HG03097 (cell line): ENCODE measurements around the gene SPTBN2.

ENCODE experiments used
- ATAC-seq: cut with Tn5 transposase; IDR thresholded peaks from one replicate; pipeline ENCODE4 v1.9.1; 2021; ENCODE audit not compliant: unreplicated experiment, low FRiP score

Gene SPTBN2

DNA sequence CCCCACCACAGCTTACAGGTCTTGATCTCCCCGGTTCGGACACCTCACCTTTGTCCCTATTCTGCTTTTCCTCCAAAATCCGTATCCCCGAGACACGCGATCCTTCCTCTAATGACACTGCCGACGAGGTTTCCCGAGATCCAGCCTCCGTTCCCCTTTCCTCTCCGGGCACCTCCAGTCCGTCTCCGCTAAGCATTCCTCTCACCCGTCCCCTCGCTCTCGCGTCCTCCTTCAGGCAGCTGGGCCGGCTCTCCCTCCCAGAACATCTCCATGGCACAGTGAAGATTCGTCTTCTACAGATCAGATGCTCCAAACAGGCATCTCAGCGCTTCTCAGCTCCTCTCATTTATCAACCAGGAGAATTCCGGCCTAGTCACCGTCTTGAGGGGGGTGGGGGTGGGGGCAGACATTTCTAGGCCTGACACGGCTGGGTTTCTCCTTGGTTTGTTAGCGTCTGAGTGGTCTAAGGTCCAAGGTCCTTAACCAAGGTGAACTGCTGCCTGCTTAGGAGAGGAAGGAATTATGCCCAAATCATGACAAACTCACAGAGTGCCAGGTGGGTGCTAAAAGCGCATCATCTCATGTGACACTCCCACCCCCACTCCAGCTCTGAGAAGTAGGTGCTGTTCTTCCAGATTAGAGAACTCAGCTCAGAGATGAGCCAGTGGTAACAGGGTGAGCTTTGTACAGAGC, at the start of gene SPTBN2:
TSS of gene SPTBN2 (minus strand) at position 524 of the 693 bp plus-strand sequence. CDS start 7,976 bp downstream, outside the sequence.
- no peak for ATAC-seq

DNA sequence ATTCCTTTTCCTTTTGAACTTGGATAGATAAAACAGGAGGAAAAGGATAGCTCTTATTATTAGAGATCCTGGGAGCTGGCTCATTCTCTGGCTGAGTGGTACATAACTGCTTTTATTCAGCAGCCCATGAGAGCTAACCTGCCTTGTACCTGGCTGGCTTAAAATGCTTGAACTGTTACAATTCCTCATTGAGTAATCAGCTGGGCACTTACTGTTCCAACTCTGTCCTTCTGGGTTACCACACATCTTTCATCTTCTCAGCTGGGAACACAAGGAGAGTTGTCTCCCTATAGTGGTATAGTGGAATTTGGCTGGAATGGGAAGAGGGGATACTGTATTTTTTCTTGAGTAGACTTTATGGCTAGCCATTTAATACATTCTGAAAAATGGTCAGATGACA, 39.8 kb upstream of the SPTBN2 start:
- no peak for ATAC-seq

DNA sequence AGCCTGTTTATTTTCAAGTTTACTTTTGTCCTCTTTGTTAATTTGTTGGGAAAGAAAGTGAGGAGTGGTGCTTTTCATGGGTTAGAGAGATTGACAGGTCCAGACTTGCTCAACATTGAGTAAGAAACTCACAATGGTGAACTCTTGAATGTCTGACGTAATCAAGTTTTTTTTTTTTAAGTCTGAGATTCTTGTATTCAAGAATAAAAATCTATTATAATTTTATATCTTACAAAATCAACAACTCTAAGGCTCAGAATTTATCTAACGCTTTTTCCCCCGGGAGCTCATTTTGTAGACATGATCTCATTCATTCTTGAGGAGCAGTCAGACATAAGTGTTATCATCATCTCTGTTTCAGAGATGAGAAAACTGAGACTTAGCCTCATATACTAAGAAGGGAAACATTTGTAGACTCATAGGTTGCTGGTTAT, 39.1 kb upstream of the SPTBN2 start:
- no peak for ATAC-seq

DNA sequence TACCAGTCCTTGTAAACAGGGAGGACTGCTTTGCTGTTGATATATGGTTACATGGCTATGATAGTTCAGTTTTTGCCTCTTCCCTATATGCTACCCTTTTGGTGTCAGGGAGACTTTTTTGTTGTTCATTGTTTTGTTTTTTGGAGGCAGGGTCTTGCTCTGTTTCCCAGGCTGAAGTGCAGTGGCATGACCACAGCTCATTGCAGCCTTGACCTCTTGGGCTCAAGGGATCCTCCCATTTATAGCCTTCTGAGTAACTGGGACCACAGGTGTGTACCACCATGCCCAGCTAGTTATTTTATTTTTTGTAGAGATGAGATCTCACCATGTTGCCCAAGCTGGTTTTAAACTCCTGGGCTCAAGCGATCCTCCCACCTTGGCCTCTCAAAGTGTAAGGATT, 38.6 kb upstream of the SPTBN2 start:
- ATAC-seq = no peak

DNA sequence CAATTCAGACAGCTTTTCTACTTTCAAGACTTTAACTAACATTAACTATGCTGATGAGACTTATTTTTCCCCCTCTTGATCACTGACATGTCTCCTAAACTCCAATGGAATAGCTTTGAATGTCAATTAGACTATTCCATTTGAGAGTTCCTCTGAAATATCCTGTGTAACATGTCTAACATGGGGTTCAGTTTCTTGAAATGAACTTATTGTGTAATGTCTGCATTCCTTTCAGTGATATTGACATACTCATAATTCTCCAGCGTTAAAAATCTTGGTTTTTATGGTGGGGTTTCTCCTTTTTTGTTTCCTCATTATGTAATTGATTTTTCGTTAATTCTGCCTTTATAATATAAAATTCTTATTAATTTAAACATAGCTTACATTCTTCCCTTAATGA, 37.7 kb upstream of the SPTBN2 start:
- ATAC-seq = no peak

DNA sequence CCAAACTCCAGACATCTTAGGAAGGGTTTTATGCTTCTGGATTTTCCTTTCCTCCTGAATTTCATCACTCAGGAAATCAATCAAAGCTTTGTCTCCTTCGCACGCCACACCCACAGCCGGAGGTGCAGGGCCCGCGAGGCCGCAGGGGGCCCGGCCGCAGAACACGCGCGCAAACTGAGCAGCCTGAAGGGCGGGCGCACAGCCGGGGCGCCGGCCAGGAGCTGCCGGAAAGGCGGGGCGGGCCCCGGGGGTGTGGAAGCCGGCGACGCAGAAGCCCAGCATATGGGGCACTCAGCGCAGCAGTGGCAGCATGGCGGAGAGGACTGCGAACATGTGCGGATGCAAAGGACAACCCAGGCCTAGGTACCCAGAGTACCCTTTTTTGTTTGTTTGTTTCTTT, 33.1 kb upstream of the SPTBN2 start:
- ATAC-seq = no peak

DNA sequence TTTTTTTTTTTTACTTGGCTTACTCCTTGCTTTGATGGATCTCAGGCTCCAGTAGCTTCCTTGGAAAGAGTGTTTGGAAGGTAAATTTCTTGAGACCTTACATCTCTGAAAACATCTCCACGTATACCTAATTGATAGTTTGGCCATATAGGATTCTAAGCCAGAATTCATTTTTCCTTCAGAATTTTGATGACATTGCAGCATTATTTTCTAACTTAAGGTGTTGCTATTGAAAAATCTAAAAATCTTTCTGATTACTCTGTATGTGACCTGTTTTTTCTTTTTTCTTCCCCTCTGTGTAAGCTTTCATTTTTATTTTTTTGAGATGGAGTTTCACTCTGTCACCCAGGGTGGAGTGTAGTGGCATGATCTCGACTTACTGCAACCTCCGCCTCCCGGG, 23.1 kb upstream of the SPTBN2 start:
- no peak for ATAC-seq

DNA sequence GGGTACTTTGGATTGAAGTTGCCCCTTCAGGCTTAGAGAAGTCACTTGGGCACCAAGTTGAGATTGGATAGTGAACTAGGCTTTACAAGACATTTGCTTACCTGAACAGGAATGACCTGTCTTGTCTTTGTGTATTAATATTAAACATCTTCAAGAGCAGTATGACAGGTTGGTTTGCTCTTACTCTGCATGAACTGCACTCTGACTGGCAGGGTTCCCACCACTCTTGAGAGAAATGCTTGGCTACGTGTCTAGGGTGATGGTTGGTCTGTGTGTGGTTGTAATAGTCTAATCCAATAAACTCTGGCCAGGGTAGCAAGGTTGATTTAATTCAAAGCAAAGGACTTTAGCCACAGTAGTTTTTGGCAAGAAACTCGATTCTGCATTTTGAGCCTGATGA, 20.1 kb upstream of the SPTBN2 start:
- no peak for ATAC-seq

DNA sequence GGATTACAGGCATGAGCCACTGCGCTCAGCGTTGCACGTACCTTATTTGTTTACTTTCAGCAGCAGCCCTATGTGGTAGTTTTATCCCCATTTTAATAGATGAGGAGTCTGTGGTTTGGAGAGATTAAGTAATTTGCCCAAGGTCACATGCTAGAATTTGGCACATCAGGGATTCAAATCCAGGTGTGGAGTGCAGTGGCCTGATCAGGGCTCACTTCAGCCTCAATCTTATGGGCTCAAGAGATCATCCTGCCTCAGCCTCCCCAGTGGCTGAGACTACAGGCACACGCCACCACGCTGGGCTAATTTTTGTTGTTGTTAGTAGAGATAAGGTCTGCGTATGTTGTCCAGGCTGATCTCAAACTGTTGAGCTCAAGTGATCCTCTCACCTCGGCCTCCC, 18.5 kb upstream of the SPTBN2 start:
- no peak for ATAC-seq

DNA sequence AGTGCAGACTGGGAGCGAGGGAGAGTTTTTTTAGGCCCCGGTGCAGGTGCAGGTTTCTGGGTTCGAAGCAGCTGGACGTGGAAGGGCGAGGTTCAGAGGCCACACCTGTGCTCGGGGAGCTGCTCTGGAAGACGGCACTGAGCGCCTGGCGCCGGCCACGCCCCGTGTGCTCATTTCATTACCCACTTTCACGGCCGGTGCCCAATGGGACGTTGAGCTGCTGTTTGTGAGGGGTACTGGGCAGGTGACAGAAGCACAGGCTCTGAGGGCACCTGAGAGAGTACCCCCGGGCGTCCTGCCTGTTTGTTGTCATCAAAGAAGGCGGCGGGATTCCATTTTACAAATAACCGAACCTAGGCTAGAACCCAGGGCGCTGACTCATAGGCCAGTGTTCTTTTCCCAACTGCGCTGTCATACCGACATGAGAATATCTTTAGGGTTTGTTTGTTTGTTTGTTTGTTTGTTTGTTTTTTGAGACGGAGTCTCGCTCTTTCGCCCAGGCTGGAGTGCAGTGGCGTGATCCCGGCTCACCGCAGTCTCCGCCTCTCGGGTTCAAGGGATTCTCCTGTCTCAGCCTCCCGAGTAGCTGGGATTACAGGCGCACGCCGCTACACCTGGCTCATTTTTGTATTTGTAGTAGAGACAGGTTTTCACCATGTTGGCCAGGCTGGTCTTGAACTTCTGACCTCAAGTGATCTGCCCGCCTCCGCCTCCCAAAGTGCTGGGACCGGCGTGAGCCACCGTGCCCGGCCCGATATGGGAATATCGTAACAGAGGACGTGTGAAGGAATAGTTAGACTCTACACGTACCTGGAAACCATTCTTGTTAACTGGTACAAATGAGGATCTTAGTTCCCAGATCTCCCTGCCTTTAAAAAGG, 16.6 kb upstream of the SPTBN2 start:
- ATAC-seq = no peak

DNA sequence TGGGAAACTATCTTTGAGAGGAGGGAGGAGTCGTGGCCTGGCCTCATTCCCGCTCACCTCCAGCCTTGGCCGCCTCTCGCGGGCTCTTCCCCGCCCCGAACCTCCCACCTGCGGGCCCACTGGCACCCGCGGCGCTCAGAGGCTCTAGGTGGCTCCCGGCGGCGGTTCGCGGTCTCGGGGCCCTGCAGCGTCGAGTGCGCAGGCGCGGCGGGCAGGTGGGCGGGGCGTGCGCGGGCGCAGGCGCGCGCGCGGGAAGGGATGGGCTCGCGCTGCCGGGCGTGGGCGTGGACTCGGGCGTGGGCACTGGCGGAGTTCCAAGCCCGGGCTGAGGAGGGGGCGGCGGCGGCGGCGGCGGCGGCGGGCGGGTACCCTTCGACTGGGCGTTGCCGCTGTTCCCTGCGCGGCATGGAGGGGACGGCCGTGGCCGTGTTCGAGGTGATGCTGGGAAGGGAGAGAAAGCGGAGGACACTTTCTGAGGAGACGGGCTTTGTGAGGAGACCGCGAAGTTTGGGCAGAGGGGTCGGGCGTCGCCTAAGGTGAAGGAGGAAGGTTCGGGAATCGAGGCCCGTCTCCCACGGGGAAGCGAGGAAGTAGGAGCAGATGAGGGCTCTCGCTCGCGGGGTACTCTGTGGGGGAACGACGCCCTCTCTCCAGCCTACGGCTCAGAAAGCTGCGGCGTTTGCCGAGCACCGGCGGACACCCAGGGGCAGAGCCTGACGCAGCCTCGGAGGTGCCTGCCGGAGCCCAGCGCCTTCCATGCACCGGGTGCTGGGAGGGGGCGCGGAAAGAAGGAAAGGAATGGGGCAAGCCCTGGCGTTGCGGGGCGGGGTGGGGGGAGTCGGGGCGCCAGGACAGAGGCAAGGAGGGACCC, 15.7 kb upstream of the SPTBN2 start:
- peak; percentile 68 for ATAC-seq

DNA sequence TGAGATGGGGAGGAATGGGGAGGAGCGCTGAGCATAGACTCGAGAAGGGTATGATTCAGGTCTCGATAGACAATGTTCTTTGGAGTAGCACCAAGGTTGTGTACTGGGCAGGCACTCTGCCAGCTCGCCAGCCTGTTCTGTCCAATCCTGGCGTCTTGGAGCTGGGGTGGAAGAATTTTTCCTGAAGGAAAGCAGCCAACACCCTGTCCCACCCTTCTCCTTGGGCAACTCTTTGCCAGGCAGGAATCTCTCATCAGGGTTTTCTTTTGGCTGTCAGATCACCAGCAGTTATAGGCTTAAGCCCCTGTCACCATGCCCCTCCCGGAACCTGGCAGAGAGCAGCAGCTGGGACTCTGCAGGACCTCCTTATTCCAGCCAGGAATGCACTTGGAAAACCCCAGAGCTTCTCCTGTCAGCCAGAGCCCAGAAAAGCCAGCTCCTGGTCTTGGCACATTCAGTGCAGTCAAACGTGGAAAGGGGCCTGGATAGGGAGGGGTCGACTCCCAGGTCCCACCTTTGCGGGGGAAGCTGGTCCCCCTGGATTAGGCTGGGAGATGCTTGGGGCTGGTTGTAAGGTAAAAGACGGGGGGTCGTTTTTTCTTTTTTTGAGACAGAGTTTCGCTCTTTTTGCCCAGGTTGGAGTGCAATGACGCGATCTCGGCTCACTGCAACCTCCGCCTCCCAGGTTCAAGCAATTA, 14.4 kb upstream of the SPTBN2 start:
- ATAC-seq = no peak

DNA sequence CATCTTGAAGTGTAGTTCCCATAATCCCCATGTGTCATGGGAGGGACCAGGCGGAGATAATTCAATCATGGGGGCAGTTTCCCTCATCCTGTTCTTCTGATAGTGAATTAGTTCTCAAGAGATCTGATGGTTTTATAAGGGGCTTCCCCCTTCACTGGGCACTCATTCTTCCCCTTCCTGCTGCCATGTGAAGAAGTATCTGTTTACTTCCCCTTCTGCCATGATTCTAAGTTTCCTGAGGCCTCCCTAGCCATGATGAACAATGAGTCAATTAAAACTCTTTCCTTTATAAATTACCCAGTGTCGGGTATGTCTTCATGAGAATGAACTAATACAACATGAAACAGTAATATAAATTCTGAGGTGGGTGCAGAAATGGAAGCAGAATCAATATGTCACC, 12.1 kb upstream of the SPTBN2 start:
- ATAC-seq = no peak

DNA sequence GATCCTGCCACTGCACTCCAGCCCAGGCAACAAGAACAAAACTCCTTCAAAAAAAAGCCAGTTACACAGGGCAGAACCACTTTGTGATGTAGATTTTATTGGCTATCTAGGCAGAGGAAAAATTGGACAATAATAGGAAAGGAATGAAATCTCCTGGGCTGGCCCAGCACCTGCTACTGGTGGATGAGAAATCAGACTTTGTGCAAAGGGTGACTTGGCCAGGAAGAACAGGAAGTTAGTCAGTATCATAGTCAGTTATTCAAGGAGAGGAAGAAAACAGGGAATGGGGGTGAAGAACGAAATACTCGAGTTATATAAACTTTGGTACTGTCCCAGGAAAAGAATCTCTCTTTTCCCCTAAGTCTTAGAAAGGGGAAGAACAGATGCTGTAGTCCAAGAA, 11.0 kb upstream of the SPTBN2 start:
- ATAC-seq = no peak

DNA sequence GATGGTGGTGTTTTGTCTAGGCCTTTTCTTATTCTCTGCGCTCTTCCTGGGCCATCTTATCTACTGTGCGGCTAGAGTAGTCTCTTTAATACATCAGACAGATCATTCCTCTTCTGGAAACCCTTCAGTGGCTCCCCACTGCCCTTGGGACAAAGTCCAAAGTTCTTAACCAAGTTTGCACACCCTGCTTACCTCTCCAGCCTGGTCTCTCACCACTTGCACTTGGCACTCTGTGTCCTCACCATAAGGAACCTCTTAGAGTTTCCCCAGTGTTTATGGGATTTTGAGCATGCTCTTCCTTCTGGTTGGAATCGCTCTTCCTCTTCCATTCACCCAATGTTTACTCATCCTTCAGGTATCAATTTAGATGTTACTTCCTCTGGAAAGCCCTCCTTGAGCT, 5.2 kb upstream of the SPTBN2 start:
- ATAC-seq = no peak

DNA sequence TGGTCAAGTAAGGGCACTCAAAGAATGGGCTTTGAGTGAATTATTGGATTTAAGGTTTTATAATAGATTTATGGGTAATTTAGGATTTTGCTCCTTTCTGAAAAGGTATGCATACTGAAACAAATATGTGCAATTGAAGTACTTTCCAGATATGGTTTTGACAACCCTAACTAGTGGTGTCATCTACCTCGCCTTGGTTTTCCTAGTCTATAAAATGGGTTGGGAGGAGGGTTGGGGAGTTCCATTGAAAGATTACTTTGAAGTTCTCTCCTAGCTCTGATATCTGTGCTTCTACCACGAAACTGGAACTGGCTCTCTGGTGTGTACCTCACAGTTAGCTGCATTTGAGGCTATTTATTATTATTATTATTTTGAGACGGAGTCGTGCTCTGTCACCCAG, 431 bp upstream of the SPTBN2 start:
- ATAC-seq = no peak

DNA sequence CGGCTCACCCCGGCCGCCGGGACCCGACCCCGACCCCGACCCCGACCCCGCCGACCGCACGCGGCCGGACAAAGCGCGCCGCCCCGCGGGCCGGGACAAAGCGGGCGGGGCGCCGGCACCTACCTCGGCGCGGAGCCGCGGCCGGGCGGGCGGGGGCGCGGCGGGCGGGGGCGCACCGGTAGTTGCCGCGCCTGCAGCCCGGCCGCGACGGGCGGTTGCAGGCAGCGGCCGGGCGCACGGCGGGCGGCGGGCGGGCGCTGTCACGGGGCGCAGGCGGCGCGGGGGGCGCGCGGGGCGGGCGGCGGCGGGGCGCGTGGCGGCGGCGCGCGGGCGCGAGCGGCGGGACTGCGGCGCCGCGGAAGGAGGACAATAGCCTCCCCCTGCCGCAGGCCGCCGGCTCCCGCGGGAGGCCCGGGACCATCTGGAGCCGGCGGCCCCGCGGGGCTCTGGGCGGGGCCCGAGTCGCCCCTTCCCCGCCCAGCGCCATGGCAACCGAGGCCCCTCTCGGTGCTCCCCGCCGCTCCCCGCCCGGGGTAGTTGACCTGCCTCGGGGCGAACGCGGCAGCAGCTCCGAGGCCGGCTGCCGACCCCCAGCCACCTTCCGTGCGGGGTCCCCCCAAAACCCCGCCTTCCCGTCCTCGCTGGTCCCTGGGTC, 851 bp downstream of the SPTBN2 start:
- ATAC-seq = no peak

DNA sequence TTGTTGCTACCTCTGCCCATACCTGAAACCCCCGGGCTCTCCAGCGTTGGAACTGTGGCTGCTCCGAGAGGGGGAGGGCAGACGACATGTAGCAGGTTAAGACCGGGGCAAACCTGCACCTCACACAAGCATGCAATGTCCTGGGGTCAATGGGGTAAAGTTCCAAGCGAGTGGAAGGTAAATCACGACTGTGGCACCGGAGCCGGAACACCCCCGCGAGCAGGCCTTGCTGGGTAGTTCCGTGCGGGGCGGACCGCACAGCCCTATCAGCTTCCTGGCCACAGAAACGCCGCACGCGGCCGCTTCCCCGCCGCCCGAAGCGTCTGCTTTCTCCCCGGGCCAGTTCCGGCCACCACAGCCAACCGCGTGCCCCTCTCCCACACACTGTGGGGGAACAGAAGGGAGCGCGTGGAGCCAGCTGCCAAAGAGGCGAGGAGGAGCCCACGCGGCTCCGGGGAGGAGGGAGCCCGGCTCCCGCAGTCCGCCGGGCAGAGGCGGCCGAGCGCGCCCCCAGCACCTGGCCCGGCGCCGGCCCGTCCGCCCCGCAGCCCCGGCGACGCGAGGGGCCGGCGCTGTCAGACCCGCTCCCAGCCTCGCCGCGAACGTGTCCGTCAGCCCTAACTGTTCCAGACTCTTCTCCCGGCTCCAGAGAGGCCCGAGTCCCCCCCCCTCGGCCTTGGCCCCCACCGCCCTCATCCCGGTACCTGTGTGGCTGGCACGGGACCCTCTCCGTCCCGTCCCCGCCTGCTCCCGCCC, 1.6 kb downstream of the SPTBN2 start:
- no peak for ATAC-seq

DNA sequence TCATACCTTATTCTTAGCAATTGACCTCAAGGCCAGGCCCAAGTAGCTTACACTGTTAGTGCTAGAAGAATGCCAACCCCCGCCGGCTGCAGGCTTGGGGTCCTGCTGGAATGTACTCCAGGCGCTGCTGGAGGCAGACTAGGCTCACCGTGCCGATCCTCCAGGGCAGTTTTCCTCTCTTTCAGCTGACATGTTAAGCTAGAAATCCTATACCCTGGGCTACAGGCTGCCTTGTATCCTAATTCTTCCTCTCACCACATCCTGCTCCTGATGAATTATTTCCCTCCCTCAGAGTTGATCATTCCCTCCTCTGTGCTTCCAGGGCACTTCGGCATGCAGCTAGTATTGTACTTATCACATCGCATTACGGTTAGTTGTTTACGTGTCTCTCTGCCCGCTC, 3.4 kb downstream of the SPTBN2 start:
- no peak for ATAC-seq
